GM21786 (cell line): ENCODE measurements around the gene PIP4K2A.

Experiments
- ATAC-seq: cut with Tn5 transposase; IDR thresholded peaks from one replicate; pipeline ENCODE4 v1.9.1; 2021; ENCODE audit not compliant: unreplicated experiment

PIP4K2A gene

DNA sequence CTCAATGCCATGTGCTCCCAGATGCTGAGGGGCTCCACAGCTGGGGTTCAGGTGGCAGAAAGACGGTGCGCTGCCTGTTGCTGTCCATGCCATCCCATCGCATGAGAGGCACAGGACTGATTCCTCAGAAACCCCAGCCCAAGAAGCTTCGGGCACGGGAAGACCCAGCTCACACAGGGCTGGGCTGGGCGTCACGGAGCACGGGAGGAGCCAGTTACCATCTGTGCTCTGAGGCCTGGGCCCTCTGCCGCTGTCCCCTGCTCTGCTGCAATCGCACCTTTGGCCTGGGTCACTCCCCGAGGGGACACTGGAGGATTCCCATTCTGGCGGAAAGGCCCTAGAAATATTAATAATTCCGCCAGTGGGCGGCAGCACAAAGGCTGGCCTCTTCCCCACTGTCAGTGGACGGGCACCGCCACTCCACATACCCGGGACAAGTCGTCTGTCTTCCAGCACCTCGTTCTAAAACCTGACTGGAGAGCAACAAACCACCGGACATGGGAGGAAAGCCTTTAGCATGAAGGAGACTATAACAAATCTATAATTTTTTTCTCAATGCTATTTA, 92.1 kb downstream of the PIP4K2A start:
- ATAC-seq = no peak

DNA sequence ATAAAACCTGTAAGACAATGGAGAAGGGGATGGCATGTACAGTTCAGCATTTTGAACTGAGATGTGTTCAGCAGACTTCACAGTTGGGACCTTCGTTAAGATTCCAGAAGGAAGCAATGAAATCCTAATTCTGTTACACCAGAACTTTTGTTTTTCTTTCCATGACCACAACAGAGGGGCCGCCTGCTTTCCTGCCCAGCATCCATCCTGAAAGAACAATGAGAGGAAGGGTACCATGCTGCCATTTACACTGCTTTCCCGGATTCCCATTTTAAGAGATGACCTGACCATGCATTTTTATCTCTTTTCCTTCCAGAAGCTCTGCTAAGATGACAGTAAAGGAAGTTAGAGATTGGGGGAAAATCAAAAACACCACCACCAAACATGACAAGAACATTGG, 92.7 kb downstream of the PIP4K2A start:
- ATAC-seq = no peak

DNA sequence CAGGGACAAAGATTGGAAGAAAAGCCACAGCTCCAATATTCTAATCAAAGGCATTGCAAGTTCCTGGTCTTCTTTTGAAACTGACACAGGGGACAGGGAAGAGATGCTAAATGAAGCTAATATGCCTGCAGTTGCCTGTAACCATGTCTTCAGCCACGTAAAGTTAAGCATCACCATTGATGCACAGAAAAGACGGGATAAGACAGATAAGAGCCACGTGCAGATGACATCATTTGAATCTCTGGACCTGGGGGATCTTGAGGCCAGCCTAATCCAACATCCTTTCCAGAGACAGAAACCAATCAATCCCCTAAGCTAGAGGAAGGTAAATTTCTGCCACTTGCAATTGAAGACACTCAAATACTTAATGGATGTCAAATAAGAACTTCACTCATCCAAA, 93.4 kb downstream of the PIP4K2A start:
- no peak for ATAC-seq

DNA sequence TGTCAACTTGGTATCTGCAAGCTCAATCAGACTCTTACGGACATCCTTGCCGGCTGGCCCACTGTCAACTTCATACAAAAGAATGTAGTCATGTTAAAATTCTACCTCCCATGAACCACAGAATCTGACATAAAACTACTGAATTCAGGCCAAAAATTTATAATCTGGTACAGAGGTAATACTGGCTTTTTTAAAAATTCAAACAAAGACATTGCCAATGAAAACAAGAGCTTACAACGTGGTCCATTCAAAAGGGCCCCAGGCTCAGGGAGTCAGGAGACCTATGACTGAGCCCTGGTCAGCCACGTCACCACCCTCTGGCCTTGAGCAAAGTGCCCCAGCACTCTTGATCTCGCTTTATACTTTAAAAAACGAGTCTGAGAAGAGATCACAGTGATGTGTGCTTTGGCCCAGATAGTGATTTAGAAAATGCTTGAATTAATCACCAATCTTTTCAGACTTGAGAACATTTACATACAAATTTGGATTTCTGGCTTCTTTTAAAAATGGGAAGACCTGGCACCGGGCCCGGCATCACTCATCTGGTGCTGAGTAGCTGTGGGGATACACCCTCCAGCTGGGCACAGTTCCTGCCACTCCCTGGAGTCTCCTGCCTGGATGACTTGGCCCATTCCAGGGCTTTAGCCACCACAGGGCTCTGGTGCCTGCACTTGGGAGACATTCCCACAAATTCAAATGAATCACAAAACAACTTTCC, 94.1 kb downstream of the PIP4K2A start:
- ATAC-seq = no peak

DNA sequence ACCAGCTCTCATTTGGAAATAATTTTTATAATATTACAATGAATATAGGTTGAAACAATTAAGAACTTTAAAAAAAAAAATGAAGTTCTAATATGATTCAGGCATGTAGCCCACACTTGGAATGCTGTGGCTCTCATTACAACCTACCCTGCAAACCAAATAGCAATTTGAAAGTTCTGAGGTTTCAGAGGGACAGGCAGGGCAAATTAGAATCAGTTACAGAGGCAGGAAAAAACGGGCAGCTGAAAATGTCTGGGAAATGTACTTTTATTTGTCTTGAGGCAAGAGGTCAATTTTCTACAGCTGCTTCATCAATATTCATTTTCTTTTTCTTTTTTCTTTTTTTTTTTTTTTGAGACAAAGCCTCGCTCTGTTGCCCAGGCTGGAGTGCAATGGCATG, 95.3 kb downstream of the PIP4K2A start:
- no peak for ATAC-seq

DNA sequence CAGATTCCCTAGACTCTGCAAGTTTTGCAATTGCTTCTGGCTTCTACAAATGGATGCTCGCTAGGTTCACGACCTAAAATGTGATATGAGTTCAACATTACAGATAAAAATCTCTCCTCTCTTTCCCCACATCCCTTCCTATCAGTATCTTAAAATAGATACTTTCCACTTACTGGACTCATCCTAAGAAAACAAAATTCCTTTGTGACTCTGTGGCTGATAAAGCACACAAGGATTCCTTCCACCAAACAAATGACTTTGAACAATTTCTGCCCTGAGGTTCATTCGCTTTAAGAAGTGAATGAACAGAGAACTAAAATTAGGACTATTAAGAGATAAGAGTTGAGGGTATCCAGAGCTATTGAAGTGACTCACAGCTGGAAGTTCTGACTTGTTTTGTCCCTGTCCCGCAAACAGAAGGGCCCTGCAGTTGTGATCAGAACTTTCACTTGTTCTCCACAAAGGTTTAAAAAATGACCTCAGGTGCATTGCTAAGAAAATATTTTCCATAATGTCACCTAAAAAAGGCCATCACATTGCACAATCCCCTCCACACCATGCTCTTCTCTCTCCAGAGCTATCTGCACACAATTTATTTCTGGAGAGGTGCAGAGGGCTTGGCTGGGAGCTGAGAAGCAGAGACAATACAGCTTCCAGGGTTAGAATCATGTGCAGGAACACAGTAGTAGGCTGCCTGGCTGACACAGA, 96.1 kb downstream of the PIP4K2A start:
- no peak for ATAC-seq

DNA sequence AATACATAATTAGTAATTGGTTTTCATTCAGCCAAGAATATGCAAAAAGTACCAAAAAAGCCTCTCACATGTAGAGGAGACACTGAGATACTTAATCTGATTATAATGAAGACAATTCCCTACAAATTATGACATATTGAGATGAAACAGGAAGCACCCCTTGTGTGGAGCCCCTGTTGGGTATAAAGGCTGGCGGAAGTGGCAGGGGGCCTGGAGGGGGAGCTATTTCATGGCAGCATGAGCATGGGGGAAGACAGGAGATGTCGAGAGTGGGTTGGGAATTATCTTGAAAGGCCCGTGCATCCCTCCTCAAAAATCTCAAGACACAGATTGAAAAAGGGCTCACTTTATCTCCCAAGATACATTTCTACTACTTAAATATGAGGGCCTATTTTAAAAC, 96.9 kb downstream of the PIP4K2A start:
- ATAC-seq = no peak

DNA sequence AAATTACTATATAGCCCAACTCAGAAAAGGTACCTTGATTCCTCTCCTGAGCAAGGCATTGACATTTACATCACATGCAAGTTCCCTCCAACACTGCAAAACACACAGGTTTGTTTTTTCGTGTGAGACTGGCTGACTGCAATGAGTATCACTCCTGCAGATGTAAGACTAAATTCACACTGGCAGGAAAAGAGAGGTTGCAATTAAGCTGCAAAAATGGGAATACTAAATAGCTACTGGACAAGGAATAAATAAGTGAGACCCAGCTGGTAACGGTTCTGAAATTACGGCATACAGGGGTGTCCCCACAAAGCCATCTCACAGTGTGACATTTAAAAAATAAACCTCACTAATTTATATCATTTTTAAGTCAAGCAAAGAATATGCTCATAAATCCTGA, 97.3 kb downstream of the PIP4K2A start:
- ATAC-seq = no peak

DNA sequence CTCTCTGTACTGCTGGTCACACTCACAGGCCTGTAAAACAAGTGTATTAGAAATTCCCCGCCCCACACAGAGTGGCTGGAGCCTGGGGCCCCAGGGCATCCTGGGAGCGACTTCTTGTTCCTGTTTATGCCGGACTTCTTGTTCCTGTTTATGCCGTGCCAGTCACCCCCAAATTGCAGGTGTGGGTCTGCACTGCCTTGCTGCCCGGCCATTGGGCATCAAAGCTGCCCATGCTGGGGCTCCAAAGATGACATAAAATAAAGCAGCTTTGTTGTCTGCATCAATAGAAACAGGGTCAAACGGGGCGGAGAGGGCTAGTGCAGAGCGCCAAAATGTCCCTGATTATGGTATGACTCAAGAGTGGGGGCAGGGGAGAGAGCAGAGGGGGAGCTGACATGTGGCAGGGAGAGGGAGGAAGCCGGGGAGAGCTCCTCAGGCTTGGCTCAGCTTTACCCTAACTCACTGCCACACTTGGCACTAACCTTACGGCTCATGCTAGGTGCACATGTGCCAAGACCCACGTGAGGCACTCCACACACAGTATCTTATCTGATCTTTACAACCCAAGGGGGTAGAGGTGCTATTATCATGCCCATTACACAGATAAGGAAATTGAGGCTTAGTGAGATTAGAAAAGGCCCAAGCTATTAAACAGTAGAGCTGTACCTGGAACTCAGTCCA, 98.4 kb downstream of the PIP4K2A start:
- peak; percentile 54 for ATAC-seq

DNA sequence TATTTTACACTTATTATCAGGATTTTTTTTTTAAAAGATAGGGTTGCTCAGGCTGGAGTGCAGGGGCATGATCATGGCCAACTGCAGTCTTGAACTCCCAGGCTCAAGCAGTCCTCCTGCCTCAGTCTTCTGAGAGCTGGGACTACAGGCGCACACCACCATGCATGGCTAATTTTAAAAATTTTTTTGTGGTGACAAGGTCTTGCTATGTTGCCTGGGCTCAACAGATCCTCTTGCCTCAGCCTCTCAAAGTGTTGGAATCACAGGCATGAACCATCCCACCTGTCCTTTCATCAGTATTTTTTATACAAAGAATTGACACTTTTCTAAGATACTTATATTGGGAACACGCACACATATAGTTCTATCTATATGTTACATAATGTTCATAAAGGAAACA, 99.3 kb downstream of the PIP4K2A start:
- ATAC-seq = no peak

DNA sequence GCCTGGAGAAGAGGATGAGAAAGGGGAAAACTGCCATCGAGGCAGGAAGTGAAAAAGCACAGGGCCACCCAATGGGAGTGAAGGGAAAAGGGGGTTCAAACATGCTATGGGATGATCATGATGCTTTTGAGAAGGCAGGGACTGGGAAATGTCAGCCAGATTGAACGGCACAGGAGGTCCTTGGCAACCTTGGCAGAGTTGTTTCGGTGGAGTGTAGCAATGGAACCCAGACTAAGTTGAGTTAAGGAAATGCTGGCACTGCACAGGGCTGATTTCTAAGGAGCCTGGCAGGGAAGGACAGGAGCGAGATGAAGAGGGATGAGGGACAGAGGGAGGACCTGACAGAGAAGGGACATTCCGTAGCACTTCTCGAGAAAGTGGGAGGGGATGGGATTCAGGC, 101.4 kb downstream of the PIP4K2A start:
- ATAC-seq = no peak

DNA sequence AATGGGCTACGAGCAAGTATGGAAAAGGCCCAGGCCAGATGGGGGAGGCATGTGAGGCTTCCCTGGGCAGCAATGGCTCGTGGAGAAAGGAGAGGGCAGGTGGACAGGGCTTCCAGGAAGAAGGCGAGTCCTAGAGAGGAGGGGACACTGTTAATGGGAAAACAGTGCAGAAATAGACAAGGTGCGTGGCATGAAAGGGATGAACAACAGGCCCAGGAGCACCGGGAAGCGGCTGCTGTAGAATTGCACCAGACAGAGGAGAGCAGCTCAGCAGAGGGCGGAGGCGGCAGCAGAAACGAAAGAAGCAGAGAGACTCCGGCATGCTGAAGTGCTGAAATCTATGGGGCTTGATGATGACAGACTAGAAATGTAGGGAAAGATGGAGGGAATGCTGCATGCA, 102.1 kb downstream of the PIP4K2A start:
- ATAC-seq = no peak

DNA sequence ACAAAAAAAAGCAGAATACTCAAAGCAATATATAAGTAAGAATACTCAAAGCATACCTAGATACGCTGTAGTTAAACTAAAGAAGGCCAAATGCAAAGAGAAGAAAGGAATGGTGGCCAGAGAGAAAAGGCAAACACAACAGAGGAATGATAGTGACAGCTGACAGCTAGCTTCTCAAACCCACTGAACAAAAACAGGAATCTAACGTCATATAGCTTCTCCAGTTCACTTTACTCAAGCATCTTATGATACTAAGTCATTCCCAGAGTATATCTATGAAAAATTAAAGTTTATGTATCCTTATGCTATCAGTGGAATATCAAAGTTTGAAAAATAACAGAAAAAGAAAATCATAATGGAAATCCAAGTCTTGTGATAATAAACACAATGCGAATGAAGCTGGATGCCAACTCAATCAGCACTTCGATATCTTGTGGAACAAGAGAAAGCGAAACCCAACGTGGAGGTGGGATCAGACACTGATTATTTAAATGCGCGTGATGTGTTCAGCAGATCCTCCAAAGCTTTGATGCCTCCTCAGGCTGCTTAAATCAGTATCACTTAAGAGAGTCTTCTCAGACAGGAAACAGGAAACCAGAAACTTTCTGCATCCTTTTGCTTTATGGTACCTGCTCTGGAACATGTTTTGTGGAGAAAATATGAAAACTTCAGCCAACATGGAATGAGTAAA, 102.8 kb downstream of the PIP4K2A start:
- ATAC-seq = peak; percentile 47

DNA sequence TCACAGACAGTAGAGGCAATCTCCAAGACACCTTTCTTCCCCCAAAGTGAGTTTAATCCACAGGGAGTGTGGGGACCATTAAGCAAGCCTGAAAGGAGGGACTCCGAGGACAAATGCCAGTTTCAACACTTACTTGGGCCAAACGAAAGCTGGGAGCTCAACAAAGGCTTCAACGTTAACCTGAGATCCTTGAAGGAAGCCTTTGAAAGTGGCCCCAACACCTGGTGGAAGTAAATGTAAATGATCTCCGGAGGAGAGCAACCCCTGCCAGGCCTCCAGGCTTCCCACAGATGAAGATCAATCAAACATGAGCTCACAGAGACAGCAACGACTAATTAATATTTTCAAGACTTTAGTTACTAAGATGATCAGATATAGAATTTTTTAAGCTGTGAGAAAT, 103.8 kb downstream of the PIP4K2A start:
- no peak for ATAC-seq

DNA sequence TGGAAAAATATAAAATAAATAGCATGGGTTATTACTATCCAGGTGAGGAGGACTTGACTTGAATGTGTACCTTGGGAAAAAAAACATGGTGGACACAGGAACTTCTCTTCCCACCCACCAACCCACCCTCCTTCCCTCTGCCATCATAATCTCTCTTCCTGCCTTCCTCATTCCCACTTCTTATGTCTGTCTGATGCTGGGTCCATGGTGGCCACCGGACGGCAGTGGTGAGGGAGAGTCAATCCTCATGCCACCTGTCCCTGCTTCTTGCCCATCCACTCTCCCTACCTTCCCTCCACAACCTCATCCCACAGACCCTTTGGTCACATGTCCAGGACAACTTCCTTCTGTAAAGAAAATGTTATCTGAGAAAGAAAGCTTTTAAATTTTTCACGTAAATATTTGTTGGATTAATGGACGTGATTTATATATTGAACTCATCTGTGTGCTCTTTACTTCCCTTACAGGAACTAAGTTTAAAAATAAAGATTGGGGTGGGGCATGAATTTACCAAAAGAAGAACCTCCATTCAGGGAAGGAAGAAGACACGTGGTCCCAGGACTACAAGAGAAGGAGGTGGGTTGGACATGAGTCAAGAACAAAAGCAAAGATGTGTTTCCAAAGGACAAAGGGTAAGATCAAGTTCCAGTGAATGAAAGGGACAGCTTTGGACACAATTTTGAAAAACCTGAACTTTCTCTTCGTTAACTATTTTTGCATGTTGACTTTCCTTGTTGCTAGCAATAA, 104.5 kb downstream of the PIP4K2A start:
- no peak for ATAC-seq

DNA sequence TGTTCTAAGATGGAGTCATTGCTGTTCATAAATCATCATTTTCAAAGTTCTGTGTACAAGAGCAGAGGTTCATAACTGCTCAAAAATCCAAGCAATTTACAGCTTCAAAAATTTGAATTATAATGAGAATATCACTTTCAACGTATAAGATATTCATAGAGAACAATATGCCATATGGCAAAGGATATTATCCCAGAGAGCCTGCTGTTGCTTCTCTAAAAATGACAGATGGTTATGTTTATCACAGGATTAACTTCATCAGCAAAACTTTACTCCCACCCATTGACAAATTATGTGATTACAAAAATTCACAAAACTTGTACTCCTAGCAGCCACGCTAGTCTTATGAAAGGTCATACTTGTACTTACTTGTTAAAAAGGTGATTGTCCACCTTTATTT, 105.1 kb downstream of the PIP4K2A start:
- ATAC-seq = no peak

DNA sequence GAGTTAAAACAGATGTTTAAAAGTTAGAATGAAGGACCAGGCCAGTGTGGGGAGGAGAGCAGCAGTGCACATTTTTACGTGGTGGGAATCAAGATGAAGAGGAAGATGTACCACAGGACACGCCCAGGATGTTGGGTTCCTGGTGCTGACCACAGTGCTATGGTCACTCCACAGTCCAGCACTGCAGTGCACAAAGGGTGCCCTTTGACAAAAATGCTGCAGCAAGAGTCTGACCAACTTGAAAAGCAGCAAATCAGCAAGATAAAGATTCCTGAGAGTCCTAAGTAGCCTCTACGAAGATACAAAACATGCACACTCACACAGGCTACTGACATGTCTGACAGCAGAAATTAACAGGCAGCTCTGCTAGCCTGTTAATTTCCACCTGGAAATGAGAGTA, 107.1 kb downstream of the PIP4K2A start:
- ATAC-seq = no peak

DNA sequence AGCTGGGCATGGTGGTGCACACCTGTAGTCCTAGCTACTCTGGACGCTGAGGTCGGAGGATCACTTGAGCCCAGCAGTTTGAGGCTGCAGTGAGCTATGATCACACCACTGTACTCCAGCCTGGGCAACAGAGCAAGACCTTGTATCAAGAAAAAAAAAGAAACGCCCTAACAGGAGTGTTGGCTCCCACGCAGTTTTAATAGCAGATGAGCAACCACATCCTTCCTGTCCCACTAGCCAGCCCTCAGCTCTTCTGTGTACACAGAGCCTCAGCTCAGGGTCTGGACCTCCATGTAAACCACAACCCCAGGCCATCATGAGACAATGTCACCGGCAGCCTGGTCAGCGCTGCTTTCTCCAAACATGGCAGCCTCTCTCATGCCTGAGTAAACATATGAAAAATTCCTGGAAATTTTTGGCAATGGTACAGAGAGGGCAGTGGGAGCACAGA, 108.2 kb downstream of the PIP4K2A start:
- ATAC-seq = peak; percentile 91

DNA sequence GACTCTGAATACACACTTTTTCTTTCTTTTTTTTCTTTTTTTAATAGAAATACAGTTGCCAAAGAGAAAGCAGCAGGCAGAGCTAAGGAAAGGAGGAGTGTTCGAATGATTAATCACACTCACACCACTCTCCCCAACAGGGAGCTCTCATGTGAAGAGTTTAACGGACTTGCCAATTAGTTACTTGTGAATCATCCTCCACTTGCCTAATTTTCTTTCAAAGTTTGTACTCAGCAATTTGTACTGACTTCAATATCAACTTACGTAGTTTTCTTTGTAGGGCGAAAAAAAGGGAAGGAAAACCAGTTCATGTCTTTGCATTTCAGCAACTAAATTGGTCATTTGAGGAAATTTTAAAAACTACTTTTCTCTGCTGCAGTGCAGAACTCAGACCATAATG, 109.2 kb downstream of the PIP4K2A start:
- peak; percentile 23 for ATAC-seq

DNA sequence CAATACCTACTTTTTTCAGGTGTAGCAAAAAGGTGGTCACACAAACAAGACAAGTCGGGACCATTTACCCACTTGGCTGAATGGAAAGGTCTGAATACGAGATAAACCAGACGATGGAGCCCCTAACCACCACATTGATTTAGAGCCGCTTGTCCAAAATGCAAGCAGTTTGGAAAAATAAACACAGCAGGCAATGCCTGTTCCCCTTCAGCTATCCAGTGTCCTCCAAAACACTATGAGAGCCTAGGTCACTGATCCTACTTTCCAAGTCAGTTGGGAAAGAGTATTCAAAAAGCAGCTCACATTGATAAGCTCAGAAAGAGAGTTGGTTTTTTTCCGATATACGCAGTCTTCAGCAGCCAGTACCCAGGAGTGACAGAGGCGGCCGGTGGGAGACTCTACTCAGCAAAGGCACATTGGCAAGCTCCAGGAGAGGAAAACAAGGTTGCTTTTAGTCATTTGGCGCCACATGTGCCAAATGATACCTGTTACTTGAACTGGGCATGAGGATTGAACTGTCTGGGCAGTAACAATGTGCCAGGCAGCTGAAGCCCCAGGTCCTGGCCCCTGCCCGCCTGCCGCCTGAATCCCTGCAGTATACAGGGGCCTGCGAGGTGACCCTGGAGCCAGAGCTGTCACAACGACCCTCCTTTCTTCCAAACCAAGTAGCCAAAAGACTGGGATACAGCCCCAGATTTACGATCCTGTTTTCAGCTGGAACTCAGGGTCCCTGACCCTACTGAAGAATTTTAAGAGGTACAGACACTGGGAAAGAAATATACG, 109.8 kb downstream of the PIP4K2A start:
- no peak for ATAC-seq
